Measurements from ENCODE around the gene JPH2. TPM values are rescaled to one million over a fixed set of nuclear protein-coding genes. Genes with fewer than 3 reads are reported as not detected.
"Not testable (repeated sequence)": the region's sequence is repeated elsewhere in the genome, so short reads cannot be mapped to it uniquely, and the experiment has no call there.

JPH2 gene
- total RNA-seq, 4 donors from 2014 or later = 173 to 442 (median 242) TPM

- H3K9me3 ChIP-seq = no peaks in the 10 kb centered on the region
- ATAC-seq = no peak
- 75 to 100% methylated on average over 1 of the region's 4 CpGs for WGBS, 2 donors (ENCODE audit: low coverage in 1 of 2)
- H3K4me1 ChIP-seq = peaks cover 6 to 68% (median 16%) of the 10 kb centered on the region in 3 donors
- TF ChIP-seq POLR2AphosphoS5 (IDR thresholded peaks at IDR 0.05) (no peak), POLR2A (IDR thresholded peaks at IDR 0.05) (no peak), EP300 (IDR thresholded peaks at IDR 0.05) (no peak)
- TF ChIP-seq, protein P1, sequence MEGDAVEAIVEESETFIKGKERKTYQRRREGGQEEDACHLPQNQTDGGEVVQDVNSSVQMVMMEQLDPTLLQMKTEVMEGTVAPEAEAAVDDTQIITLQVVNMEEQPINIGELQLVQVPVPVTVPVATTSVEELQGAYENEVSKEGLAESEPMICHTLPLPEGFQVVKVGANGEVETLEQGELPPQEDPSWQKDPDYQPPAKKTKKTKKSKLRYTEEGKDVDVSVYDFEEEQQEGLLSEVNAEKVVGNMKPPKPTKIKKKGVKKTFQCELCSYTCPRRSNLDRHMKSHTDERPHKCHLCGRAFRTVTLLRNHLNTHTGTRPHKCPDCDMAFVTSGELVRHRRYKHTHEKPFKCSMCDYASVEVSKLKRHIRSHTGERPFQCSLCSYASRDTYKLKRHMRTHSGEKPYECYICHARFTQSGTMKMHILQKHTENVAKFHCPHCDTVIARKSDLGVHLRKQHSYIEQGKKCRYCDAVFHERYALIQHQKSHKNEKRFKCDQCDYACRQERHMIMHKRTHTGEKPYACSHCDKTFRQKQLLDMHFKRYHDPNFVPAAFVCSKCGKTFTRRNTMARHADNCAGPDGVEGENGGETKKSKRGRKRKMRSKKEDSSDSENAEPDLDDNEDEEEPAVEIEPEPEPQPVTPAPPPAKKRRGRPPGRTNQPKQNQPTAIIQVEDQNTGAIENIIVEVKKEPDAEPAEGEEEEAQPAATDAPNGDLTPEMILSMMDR (IDR thresholded peaks at IDR 0.05) = no peak
- peaks cover 0 to 80% of the 10 kb centered on the region in 2 donors for H3K36me3 ChIP-seq
- no peaks in the 10 kb centered on the region for H3K27me3 ChIP-seq
- peak overlapping the region in 3 of 4 donors; percentile 28 to 100 (median 74) for H3K27ac ChIP-seq
- no peak overlapping the region for H3K4me3 ChIP-seq
These were observed 12.9 kb upstream of the JPH2 start for GRCh38 chr20:44199877-44200276.

GRCh38 chr20:44198872-44199271 lies 11.9 kb upstream of the JPH2 start:
- TF ChIP-seq POLR2AphosphoS5 (IDR thresholded peaks at IDR 0.05) = no peak
- no peak for TF ChIP-seq POLR2A (IDR thresholded peaks at IDR 0.05)
- Histone ChIP-seq H3K27me3 (no peaks in the 10 kb centered on the region), H3K27ac (peak overlapping the region in 1 of 4 donors; percentile 12), H3K4me3 (no peak overlapping the region), H3K9me3 (no peaks in the 10 kb centered on the region), H3K36me3 (peaks cover 0 to 79% of the 10 kb centered on the region in 2 donors), H3K4me1 (peaks cover 0 to 58% (median 6%) of the 10 kb centered on the region in 3 donors)
- WGBS, 2 donors (ENCODE audit: low coverage in 1 of 2) = 85 to 97% methylated on average over 4 of the region's 4 CpGs
- no peak for ATAC-seq

DNA sequence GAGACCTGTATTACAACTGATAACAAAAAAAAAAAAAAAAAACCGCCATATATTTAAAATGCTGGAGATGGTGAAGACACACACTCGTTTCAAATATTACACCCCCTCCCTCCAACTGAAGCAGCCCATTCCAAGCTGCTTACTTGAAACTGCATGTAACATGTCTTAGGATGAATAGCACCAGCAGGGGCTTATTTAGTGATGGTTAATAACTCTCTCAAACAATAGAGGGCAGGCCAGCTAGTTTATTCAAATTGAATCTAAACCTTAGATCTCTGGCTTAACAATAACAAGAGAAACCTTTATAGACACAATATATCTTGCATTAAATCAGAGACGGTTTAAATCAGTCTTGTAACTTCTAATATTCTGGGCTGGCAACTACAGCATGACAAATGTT lies 9.3 kb upstream of the JPH2 start:
- H3K4me3 ChIP-seq = no peak overlapping the region
- H3K27ac ChIP-seq = no peak overlapping the region
- no peaks in the 10 kb centered on the region for H3K27me3 ChIP-seq
- TF ChIP-seq, protein P1 (IDR thresholded peaks at IDR 0.05) = peak in 3 of 4 experiments; percentile 4 to 23 (median 19)
- TF ChIP-seq POLR2A (IDR thresholded peaks at IDR 0.05) = no peak
- no peak for ATAC-seq
- 52 to 56% methylated on average over 3 of the region's 3 CpGs for WGBS, 2 donors (ENCODE audit: low coverage in 1 of 2)
- peaks cover 0 to 32% (median 0%) of the 10 kb centered on the region in 3 donors for H3K4me1 ChIP-seq
- no peaks in the 10 kb centered on the region for H3K9me3 ChIP-seq
- peaks cover 0 to 64% of the 10 kb centered on the region in 2 donors for H3K36me3 ChIP-seq

GRCh38 chr20:44195605-44196004 lies 8.6 kb upstream of the JPH2 start:
- H3K27ac ChIP-seq = no peak overlapping the region
- TF ChIP-seq EP300 (IDR thresholded peaks at IDR 0.05) (no peak), POLR2AphosphoS5 (IDR thresholded peaks at IDR 0.05) (no peak), POLR2A (IDR thresholded peaks at IDR 0.05) (no peak)
- TF ChIP-seq, protein P1 (IDR thresholded peaks at IDR 0.05) = no peak
- no peak overlapping the region for H3K4me3 ChIP-seq
- no peak for ATAC-seq
- peaks cover 0 to 29% (median 0%) of the 10 kb centered on the region in 3 donors for H3K4me1 ChIP-seq
- WGBS, 2 donors (ENCODE audit: low coverage in 1 of 2) = 82 to 83% methylated on average over 1 of the region's 1 CpG
- no peaks in the 10 kb centered on the region for H3K9me3 ChIP-seq
- H3K36me3 ChIP-seq = peaks cover 0 to 57% of the 10 kb centered on the region in 2 donors
- H3K27me3 ChIP-seq = no peaks in the 10 kb centered on the region

GRCh38 chr20:44193801-44194200 lies 6.8 kb upstream of the JPH2 start:
- H3K9me3 ChIP-seq = no peaks in the 10 kb centered on the region
- WGBS, 2 donors (ENCODE audit: low coverage in 1 of 2) = 56 to 65% methylated on average over 2 of the region's 2 CpGs
- TF ChIP-seq POLR2AphosphoS5 (IDR thresholded peaks at IDR 0.05) (no peak), POLR2A (IDR thresholded peaks at IDR 0.05) (no peak), EP300 (IDR thresholded peaks at IDR 0.05) (no peak)
- TF ChIP-seq, protein P1 (IDR thresholded peaks at IDR 0.05) = no peak
- no peak overlapping the region for H3K4me3 ChIP-seq
- no peak for ATAC-seq
- H3K4me1 ChIP-seq = peaks cover 0 to 30% (median 5%) of the 10 kb centered on the region in 3 donors
- no peak overlapping the region for H3K27ac ChIP-seq
- peaks cover 0 to 39% of the 10 kb centered on the region in 2 donors for H3K36me3 ChIP-seq
- H3K27me3 ChIP-seq = no peaks in the 10 kb centered on the region

- not testable (repeated sequence) for H3K9me3 ChIP-seq
These were observed 4.7 kb upstream of the JPH2 start for GRCh38 chr20:44191640-44192039.

More at GRCh38 chr20:44191640-44192039, 4.7 kb upstream of the JPH2 start:
- not testable (repeated sequence) for H3K27ac ChIP-seq, ATAC-seq, H3K27me3 ChIP-seq, H3K4me3 ChIP-seq
- Histone ChIP-seq H3K36me3 (peaks cover 0 to 18% of the 10 kb centered on the region in 2 donors), H3K4me1 (peaks cover 0 to 43% (median 5%) of the 10 kb centered on the region in 3 donors)
- WGBS, 2 donors (ENCODE audit: low coverage in 1 of 2) = 91 to 96% methylated on average over 4 to 5 of the region's 5 CpGs
